Liver (tissue), 9 donors: Measurements from ENCODE around the gene EIF2AK2. TPM values are rescaled to one million over a fixed set of nuclear protein-coding genes. Genes with fewer than 3 reads are reported as not detected.
A peak's percentile ranks its signal among the peaks of the same experiment; 100 is the strongest.

Source experiments
- DNase-seq: peaks from one replicate; pipeline ENCODE4 v3.0.0-alpha.2; 2017; ENCODE audit warnings: low spot score
- H3K27ac ChIP-seq, 2 donors: one replicate each; pipeline ENCODE4 v1.7.0; 2013; ENCODE audit warnings: inconsistent platforms in 2 of 2, low read length in 2 of 2, control low read depth in 1 of 2, low read depth in 1 of 2, mild to moderate bottlenecking in 1 of 2
- H3K27me3 ChIP-seq, 4 donors: one replicate each; pipeline versions ENCODE4 v1.6.1 to v1.7.0; 2013; ENCODE audit warnings: low read length in 3 of 4, inconsistent platforms in 1 of 4, mild to moderate bottlenecking in 1 of 4, moderate library complexity in 1 of 4; ENCODE audit not compliant: control insufficient read depth in 4 of 4, insufficient read depth in 4 of 4
- H3K36me3 ChIP-seq, 4 donors: one replicate each; pipeline versions ENCODE4 v1.6.1 to v1.7.0; 2013; ENCODE audit warnings: low read length in 3 of 4, mild to moderate bottlenecking in 3 of 4, low read depth in 1 of 4, moderate library complexity in 1 of 4; ENCODE audit not compliant: control insufficient read depth in 4 of 4, insufficient read depth in 3 of 4
- H3K4me1 ChIP-seq, 4 donors: one replicate each; pipeline versions ENCODE4 v1.6.1 to v1.7.0; 2013; ENCODE audit warnings: low read length in 3 of 4, mild to moderate bottlenecking in 3 of 4, moderate library complexity in 1 of 4; ENCODE audit not compliant: control insufficient read depth in 4 of 4, insufficient read depth in 4 of 4
- H3K4me3 ChIP-seq, 3 donors: one replicate each; pipeline versions ENCODE4 v1.6.1 to v1.7.0; 2013; ENCODE audit warnings: low read length in 3 of 3, control low read depth in 1 of 3, low read depth in 1 of 3, mild to moderate bottlenecking in 1 of 3
- H3K9ac ChIP-seq, 2 donors: one replicate each; pipeline ENCODE4 v1.7.0; 2013; ENCODE audit warnings: low read length in 2 of 2, mild to moderate bottlenecking in 2 of 2, moderate library complexity in 2 of 2, control low read depth in 1 of 2, low read depth in 1 of 2
- H3K9me3 ChIP-seq, 4 donors: one replicate each; pipeline versions ENCODE4 v1.6.1 to v1.7.0; 2013; ENCODE audit warnings: low read length in 3 of 4; ENCODE audit not compliant: control insufficient read depth in 4 of 4
- FOXA1 ChIP-seq: IDR thresholded peaks from 2 replicates; pipeline ENCODE4 v1.6.1; 2016; ENCODE audit warnings: antibody characterized with exemption
- HNF4A ChIP-seq, 2 donors: conservative IDR thresholded peaks; 2 replicates each; pipeline ENCODE4 v1.6.1; 2016; ENCODE audit warnings: antibody characterized with exemption in 2 of 2, mild to moderate bottlenecking in 2 of 2
- HNF4G ChIP-seq: IDR thresholded peaks from 2 replicates; pipeline ENCODE4 v1.6.1; 2016; ENCODE audit warnings: antibody characterized with exemption
- JUND ChIP-seq, 2 donors: IDR thresholded peaks; 2 replicates each; pipeline ENCODE4 v1.6.1; 2016; ENCODE audit warnings: antibody characterized with exemption in 2 of 2
- RAD21 ChIP-seq, 2 donors: IDR thresholded peaks; 2 replicates each; pipeline ENCODE4 v1.6.1; 2016; ENCODE audit warnings: antibody characterized with exemption in 2 of 2, mild to moderate bottlenecking in 2 of 2
- RXRA ChIP-seq, 2 donors: IDR thresholded peaks; 2 replicates each; pipeline ENCODE4 v1.6.1; 2017 to 2018; ENCODE audit warnings: antibody characterized with exemption in 2 of 2, mild to moderate bottlenecking in 1 of 2
- TAF1 ChIP-seq: conservative IDR thresholded peaks from 2 replicates; pipeline ENCODE4 v1.6.1; 2016; ENCODE audit warnings: antibody characterized with exemption, mild to moderate bottlenecking
- YY1 ChIP-seq: IDR thresholded peaks from 2 replicates; pipeline ENCODE4 v1.6.1; 2016; ENCODE audit warnings: antibody characterized with exemption, mild to moderate bottlenecking
- WGBS: extraction: QIAGEN DNeasy Blood & Tissue Kit; methylation state at CpG from one replicate; pipeline ENCODE4 v1.1.7; 2013; 5-methylcytosine and 5-hydroxymethylcytosine counted together
- polyA plus RNA-seq, 2 donors: library from polyadenylated mRNA; stranded (reverse) in 1 of 2; unstranded in 1 of 2; fragments of 200-250 nt in 1 of 2; fragments of >200 nt in 1 of 2; fragmentation: Nextera tagmentation in 1 of 2; extraction: Ambion mirVana in 1 of 2; gene quantifications; one replicate each; pipeline versions ENCODE4 v1.2.1 to v1.2.3, GENCODE V29; 2013 to 2015
- total RNA-seq, 2 donors: library from RNA; depleted of rRNA; stranded (reverse); fragments of >200 nt; gene quantifications; one replicate each; pipeline ENCODE4 v1.2.3, GENCODE V29; 2014
- TF ChIP-seq, protein P1 (sequence below): IDR thresholded peaks from 2 replicates; pipeline ENCODE4 v1.6.1; 2016; ENCODE audit warnings: antibody characterized with exemption, mild to moderate bottlenecking
- TF ChIP-seq, protein P2 (sequence below): IDR thresholded peaks from 2 replicates; pipeline ENCODE4 v1.6.1; 2016; ENCODE audit warnings: antibody characterized with exemption
- donor health status: healthy.
- donor health status: healthy.
- donor health status: healthy.
- donor health status: healthy.
- donor health status: healthy.

The EIF2AK2 gene
- total and polyA plus RNA-seq, 4 donors: 4.4 to 20.0 (median 13.2) TPM

DNA sequence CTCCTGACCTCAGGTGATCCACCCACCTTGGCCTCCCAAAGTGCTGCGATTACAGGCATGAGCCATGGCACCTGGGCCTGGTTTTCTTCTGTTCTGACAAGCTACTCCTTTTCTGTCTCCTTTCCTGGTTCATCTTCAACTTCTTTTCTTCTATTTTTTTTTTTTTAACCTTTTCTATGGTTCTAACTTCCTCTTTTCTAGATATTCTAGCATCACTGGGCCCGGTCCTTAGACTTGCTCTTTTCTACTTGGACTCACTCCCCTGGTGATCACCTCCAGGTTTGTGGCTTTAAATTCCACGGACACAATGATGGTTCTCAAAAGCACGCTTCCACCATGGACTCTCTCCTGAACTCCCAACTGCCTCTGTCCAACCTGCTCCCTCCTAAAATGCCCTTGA, 2.0 kb downstream of the EIF2AK2 start (continued):
- TF ChIP-seq, protein P1, sequence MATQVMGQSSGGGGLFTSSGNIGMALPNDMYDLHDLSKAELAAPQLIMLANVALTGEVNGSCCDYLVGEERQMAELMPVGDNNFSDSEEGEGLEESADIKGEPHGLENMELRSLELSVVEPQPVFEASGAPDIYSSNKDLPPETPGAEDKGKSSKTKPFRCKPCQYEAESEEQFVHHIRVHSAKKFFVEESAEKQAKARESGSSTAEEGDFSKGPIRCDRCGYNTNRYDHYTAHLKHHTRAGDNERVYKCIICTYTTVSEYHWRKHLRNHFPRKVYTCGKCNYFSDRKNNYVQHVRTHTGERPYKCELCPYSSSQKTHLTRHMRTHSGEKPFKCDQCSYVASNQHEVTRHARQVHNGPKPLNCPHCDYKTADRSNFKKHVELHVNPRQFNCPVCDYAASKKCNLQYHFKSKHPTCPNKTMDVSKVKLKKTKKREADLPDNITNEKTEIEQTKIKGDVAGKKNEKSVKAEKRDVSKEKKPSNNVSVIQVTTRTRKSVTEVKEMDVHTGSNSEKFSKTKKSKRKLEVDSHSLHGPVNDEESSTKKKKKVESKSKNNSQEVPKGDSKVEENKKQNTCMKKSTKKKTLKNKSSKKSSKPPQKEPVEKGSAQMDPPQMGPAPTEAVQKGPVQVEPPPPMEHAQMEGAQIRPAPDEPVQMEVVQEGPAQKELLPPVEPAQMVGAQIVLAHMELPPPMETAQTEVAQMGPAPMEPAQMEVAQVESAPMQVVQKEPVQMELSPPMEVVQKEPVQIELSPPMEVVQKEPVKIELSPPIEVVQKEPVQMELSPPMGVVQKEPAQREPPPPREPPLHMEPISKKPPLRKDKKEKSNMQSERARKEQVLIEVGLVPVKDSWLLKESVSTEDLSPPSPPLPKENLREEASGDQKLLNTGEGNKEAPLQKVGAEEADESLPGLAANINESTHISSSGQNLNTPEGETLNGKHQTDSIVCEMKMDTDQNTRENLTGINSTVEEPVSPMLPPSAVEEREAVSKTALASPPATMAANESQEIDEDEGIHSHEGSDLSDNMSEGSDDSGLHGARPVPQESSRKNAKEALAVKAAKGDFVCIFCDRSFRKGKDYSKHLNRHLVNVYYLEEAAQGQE: no peak
- TF ChIP-seq, protein P2, sequence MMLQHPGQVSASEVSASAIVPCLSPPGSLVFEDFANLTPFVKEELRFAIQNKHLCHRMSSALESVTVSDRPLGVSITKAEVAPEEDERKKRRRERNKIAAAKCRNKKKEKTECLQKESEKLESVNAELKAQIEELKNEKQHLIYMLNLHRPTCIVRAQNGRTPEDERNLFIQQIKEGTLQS: no peak
- no peak for TF ChIP-seq RXRA (IDR thresholded peaks at IDR 0.05)
- no peak for TF ChIP-seq HNF4A (conservative IDR thresholded peaks at IDR 0.05)

DNA sequence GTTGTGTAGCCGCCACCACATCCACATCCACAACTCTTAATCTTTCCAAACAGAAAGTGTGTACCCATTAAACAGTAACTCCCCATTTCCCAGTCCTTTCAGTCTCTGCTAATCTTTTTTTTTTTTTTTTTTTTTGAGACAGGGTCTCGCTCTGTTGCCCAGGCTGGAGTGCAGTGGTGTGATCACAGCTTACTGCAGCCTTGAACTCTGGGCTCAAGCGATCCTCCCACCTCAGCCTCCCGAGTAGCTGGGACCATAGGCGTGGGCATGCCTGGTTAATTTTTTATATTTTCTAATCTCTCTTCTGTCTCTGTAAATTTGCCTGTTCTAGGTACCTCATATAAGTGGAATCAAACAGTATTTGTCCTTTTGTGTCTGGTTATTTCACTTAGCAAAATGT, 3.6 kb downstream of the EIF2AK2 start:
- peaks cover 4 to 26% (median 15%) of the 10 kb centered on the region in 4 donors for H3K4me1 ChIP-seq

DNA sequence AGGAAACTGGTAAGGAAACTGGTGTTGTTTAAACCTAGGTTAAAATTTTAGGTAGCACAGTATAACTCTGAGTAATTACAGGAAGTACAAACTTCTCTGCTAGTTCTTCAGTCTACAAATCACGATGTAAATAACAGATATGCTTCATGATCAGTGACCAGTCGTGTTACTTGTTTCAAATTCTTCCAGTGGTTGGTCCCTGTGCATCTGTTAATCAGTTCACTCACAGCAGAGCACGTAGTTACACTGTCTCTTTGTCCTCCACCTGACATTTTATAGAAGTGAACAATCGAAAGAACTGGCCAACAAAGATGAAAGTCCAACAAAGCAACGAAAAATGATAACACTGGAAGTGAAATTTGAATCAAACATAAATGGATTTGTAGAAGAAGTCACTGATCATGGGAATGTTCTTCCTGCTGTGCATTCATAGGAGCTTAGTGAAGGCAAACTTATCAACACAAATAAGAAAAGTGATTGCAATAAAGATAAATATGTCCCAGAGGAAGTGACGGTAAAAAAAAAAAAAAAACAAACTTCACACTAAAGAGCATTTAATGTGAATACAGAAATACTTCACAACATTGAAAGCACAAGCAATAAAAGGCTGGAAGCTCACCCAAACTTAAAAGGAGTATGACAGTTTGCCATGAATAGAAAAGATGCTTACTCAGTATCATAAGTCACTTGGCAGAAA, 7.0 kb downstream of the EIF2AK2 start:
- H3K4me1 ChIP-seq: peaks cover 3 to 17% (median 8%) of the 10 kb centered on the region in 4 donors
- peaks cover 2 to 10% (median 9%) of the 10 kb centered on the region in 4 donors for H3K36me3 ChIP-seq
- no peaks in the 10 kb centered on the region for H3K27me3 ChIP-seq
- no peak for TF ChIP-seq RXRA (IDR thresholded peaks at IDR 0.05)
- TF ChIP-seq YY1: no peak
- TF ChIP-seq HNF4A (conservative IDR thresholded peaks at IDR 0.05): peak in 1 of 2 donors; percentile 29
- no peak overlapping the region for H3K9ac ChIP-seq
- H3K27ac ChIP-seq: no peak overlapping the region
- DNase-seq: no peak
- no peaks in the 10 kb centered on the region for H3K9me3 ChIP-seq
- no peak overlapping the region for H3K4me3 ChIP-seq
- WGBS: 34% methylated on average over 6 of the region's 6 CpGs

More for the DNA sequence above, 3.6 kb downstream of the EIF2AK2 start:
- no peak for TF ChIP-seq JUND (IDR thresholded peaks at IDR 0.05)
- TF ChIP-seq FOXA1: no peak
- TF ChIP-seq, protein P1: no peak
- no peak for TF ChIP-seq TAF1
- TF ChIP-seq HNF4G: no peak
- no peak for TF ChIP-seq RAD21 (IDR thresholded peaks at IDR 0.05)
- H3K36me3 ChIP-seq: peaks cover 0 to 2% (median 0%) of the 10 kb centered on the region in 4 donors
- H3K27ac ChIP-seq: no peak overlapping the region
- DNase-seq: no peak
- no peak overlapping the region for H3K9ac ChIP-seq
- no peaks in the 10 kb centered on the region for H3K9me3 ChIP-seq
- H3K4me3 ChIP-seq: no peak overlapping the region
- 88% methylated on average over 5 of the region's 5 CpGs for WGBS
- H3K27me3 ChIP-seq: no peaks in the 10 kb centered on the region
